ENCODE measurements around the gene KIAA2012.

Gene KIAA2012

DNA sequence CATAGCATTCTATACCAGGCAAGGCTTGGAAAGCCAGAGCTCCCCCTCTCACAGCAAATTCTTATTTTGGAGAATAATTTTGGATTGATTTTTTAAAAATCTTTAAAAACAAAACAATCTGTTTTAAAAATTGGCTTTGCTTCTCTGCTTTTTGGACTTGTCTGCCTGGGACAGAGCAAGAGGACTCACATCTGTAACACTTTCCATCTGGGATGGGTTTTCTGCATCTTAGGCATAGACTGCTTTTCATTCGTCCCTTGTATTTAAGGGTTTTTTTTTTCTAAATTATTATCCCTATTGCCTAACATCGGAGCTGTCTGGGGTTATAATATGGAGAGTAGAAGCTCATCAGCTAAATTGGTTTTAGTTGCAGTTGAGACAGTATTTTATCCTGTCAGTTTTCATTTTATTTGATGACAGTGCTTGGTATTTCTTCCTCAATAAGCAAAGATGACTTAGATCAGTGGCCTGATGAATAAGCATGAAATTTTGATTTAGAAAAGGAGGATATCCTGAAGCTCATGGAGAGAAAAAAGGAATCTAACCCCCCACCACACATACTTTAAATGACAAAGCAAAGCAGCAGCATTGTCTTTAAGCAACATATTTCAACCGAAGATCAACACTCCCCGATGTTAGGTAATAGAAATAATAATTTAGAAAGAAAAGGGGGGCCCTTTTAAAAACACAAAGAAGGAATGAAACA, 41.7 kb upstream of the KIAA2012 start:
- Histone ChIP-seq H3K9me2 (replicated peaks; ENCODE audit: insufficient read depth, low read length) (no peaks in the 10 kb centered on the region), H3K36me3 (replicated peaks; ENCODE audit: insufficient read depth, low read length) (no peaks in the 10 kb centered on the region), H3K27me3 (replicated peaks; ENCODE audit: insufficient read depth, low read length) (no peaks in the 10 kb centered on the region), H2AFZ (ENCODE audit: low read length) (no peak overlapping the region), H3K9me3 (replicated peaks; ENCODE audit: insufficient read depth, low read length) (no peaks in the 10 kb centered on the region), H3K79me2 (ENCODE audit: low read length) (peaks cover 4% of the 10 kb centered on the region; the same call in 1 of the 2 replicates), H3K4me1 (ENCODE audit: low read length) (peaks cover 3% of the 10 kb centered on the region; the same call in 1 of the 2 replicates), H3K27ac (ENCODE audit: low read length) (no peak overlapping the region), H3K4me2 (ENCODE audit: low read depth, low read length) (no peak overlapping the region), H4K20me1 (ENCODE audit: insufficient read depth, low read length) (no peaks in the 10 kb centered on the region), H3K9ac (ENCODE audit: low read length) (no peak overlapping the region), H3K4me3 (ENCODE audit: low read length) (no peak overlapping the region), H3F3A (ENCODE audit: insufficient read depth, low read length) (0 out of 2 replicates have a peak, but pooled peaks cover 2% of the 10 kb centered on the region)
- DNase-seq = no peak
- TF ChIP-seq EZH2 (optimal IDR thresholded peaks at IDR 0.05; ENCODE audit: low read depth, low read length) (no peak), EZH2phosphoT487 (IDR thresholded peaks at IDR 0.05; ENCODE audit: low read length) (no peak)
- TF ChIP-seq, protein P1, sequence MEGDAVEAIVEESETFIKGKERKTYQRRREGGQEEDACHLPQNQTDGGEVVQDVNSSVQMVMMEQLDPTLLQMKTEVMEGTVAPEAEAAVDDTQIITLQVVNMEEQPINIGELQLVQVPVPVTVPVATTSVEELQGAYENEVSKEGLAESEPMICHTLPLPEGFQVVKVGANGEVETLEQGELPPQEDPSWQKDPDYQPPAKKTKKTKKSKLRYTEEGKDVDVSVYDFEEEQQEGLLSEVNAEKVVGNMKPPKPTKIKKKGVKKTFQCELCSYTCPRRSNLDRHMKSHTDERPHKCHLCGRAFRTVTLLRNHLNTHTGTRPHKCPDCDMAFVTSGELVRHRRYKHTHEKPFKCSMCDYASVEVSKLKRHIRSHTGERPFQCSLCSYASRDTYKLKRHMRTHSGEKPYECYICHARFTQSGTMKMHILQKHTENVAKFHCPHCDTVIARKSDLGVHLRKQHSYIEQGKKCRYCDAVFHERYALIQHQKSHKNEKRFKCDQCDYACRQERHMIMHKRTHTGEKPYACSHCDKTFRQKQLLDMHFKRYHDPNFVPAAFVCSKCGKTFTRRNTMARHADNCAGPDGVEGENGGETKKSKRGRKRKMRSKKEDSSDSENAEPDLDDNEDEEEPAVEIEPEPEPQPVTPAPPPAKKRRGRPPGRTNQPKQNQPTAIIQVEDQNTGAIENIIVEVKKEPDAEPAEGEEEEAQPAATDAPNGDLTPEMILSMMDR (IDR thresholded peaks at IDR 0.05; ENCODE audit: low read length) = no peak

DNA sequence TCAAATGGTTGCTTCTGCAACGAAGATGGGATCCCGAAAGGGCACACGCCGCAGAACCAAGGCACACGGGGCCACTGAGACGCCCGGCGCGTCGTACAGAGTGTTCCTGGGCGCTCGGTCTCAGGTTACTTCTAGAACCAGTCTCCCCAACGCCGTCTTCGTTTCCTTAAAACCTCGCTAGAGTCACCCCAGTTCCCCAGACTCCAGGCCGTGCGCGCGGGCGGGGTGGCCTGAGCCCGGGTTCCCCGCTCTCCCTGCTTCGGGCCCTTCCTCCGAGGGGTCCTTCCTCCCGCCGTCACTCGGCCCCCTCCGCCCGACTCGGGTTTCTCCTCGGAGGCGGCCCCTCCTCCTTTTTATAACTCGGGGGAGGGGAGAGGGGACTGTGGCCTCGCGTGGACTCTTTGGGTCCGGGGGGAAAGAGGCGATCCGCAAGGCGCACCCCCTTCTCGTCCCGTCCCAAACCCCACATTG, 40.2 kb upstream of the KIAA2012 start:
- peaks cover 4% of the 10 kb centered on the region; the same call in 1 of the 2 replicates for H3K79me2 ChIP-seq (ENCODE audit: low read length)
- H3K9ac ChIP-seq (ENCODE audit: low read length) = peak overlapping the region; percentile 43; the same call in 1 of the 2 replicates
- TF ChIP-seq EZH2 (optimal IDR thresholded peaks at IDR 0.05; ENCODE audit: low read depth, low read length) (no peak), EZH2phosphoT487 (IDR thresholded peaks at IDR 0.05; ENCODE audit: low read length) (no peak)
- TF ChIP-seq, protein P1 (IDR thresholded peaks at IDR 0.05; ENCODE audit: low read length) = no peak
- no peaks in the 10 kb centered on the region for H4K20me1 ChIP-seq (ENCODE audit: insufficient read depth, low read length)
- H3K4me1 ChIP-seq (ENCODE audit: low read length) = peaks cover 3% of the 10 kb centered on the region; the same call in 1 of the 2 replicates
- peak; percentile 45 for DNase-seq
- H3K4me3 ChIP-seq (ENCODE audit: low read length) = peak overlapping the region; percentile 81
- no peaks in the 10 kb centered on the region for H3K36me3 ChIP-seq (replicated peaks; ENCODE audit: insufficient read depth, low read length)
- H3K9me3 ChIP-seq (replicated peaks; ENCODE audit: insufficient read depth, low read length) = no peaks in the 10 kb centered on the region
- H2AFZ ChIP-seq (ENCODE audit: low read length) = peak overlapping the region; percentile 79
- no peaks in the 10 kb centered on the region for H3K9me2 ChIP-seq (replicated peaks; ENCODE audit: insufficient read depth, low read length)
- 0 out of 2 replicates have a peak, but pooled peaks cover 2% of the 10 kb centered on the region for H3F3A ChIP-seq (ENCODE audit: insufficient read depth, low read length)
- H3K27ac ChIP-seq (ENCODE audit: low read length) = peak overlapping the region; percentile 10; the same call in 1 of the 2 replicates
- H3K27me3 ChIP-seq (replicated peaks; ENCODE audit: insufficient read depth, low read length) = no peaks in the 10 kb centered on the region
- H3K4me2 ChIP-seq (ENCODE audit: low read depth, low read length) = peak overlapping the region; percentile 87

DNA sequence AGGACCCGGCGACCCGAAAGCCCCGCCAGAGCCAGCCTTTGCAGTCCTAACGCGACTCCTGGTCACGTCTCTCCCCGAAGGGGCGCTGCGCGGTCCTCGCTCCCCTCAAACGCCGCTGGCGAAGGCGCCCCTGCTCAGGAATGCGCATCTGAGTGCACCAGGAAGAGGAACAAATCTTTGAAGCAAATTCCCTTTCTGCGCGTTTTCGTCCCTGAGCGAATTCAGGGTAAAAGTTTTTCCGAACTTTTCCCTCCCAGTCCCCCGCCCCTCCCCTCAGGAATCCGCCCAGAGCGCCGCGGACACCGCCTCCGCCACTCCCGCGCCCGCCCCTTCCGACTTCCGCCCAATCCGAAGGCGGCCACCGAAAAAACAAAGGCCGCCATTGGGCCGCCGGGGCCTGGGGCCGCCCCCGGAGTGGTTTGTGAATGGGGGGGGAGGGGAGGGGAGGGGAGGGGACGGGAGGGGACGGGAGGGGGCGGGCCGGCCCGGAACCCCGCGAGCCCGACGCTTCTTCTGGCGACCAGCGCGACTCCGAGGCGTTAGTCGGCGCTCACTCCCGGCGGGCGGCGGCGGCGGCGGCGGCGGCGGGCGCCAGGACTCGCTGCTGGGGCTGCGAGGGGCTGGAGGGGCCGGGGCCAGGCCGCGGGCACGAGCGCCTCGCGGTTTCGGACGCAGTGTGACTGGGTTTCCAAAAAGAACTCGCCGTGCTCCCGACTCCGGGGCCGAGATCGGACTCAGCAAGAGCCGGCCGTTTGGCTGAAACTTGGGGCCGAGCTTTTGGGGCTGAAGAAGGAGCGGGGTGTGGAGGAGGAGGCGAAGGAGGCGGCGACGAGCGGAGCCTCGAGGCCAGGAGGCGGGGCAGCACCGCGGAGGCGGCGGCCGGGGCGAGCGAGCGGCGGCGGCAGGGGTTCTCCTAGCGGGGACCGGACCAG, 39.5 kb upstream of the KIAA2012 start, which contains the start of gene FZD7:
Gene FZD7, plus strand, starts transcription at position 539 of the 932 bp plus-strand sequence. CDS start 793 bp downstream, outside the sequence.
- no peak for TF ChIP-seq EZH2 (optimal IDR thresholded peaks at IDR 0.05; ENCODE audit: low read depth, low read length)
- TF ChIP-seq, protein P1 (IDR thresholded peaks at IDR 0.05; ENCODE audit: low read length) = peak; percentile 40
- Histone ChIP-seq H3K9ac (ENCODE audit: low read length) (peak within 1 kb of the TSS; percentile 43; the same call in 1 of the 2 replicates), H3K9me2 (replicated peaks; ENCODE audit: insufficient read depth, low read length) (no peaks in the 10 kb centered on the region), H2AFZ (ENCODE audit: low read length) (peak within 1 kb of the TSS; percentile 79), H3K4me2 (ENCODE audit: low read depth, low read length) (peak within 1 kb of the TSS; percentile 98), H4K20me1 (ENCODE audit: insufficient read depth, low read length) (no peaks in the 10 kb centered on the region), H3K27me3 (replicated peaks; ENCODE audit: insufficient read depth, low read length) (no peaks in the 10 kb centered on the region), H3K4me1 (ENCODE audit: low read length) (peaks cover 3% of the 10 kb centered on the region; the same call in 1 of the 2 replicates), H3F3A (ENCODE audit: insufficient read depth, low read length) (0 out of 2 replicates have a peak, but pooled peaks cover 2% of the 10 kb centered on the region), H3K36me3 (replicated peaks; ENCODE audit: insufficient read depth, low read length) (no peaks in the 10 kb centered on the region), H3K9me3 (replicated peaks; ENCODE audit: insufficient read depth, low read length) (no peaks in the 10 kb centered on the region), H3K27ac (ENCODE audit: low read length) (peak within 1 kb of the TSS; percentile 54), H3K4me3 (ENCODE audit: low read length) (peak within 1 kb of the TSS; percentile 81), H3K79me2 (ENCODE audit: low read length) (peaks cover 4% of the 10 kb centered on the region; the same call in 1 of the 2 replicates)
- DNase-seq = peak; percentile 91
